Immature natural killer cell (primary cell): ENCODE measurements around the gene TBC1D2. TPM values are rescaled to one million over a fixed set of nuclear protein-coding genes. Genes with fewer than 3 reads are reported as not detected.

Source experiments
- DNase-seq, 3 donors: peaks; one replicate each; pipeline ENCODE4 v3.0.0; 2022; ENCODE audit warnings: mixed read lengths in 1 of 3
- H3K27ac Mint-ChIP-seq, 6 donors: one replicate each; pipeline ENCODE4 v1.8.0; 2020; ENCODE audit warnings: mixed read lengths in 6 of 6, mild to moderate bottlenecking in 5 of 6, inconsistent platforms in 4 of 6, moderate library complexity in 3 of 6
- H3K27me3 Mint-ChIP-seq, 3 donors: one replicate each; pipeline ENCODE4 v1.8.0; 2020 to 2021; ENCODE audit warnings: low read depth in 3 of 3, mild to moderate bottlenecking in 3 of 3, mixed read lengths in 3 of 3, moderate library complexity in 3 of 3, inconsistent platforms in 1 of 3
- H3K36me3 Mint-ChIP-seq, 3 donors: one replicate each; pipeline ENCODE4 v1.8.0; 2020; ENCODE audit warnings: mixed read lengths in 3 of 3, inconsistent platforms in 2 of 3, mild to moderate bottlenecking in 2 of 3
- H3K4me1 Mint-ChIP-seq, 2 donors: one replicate each; pipeline ENCODE4 v1.8.0; 2020; ENCODE audit warnings: inconsistent platforms in 2 of 2, mild to moderate bottlenecking in 2 of 2, mixed read lengths in 2 of 2, moderate library complexity in 1 of 2
- H3K4me3 Mint-ChIP-seq, 5 donors: one replicate each; pipeline ENCODE4 v1.8.0; 2020; ENCODE audit warnings: mild to moderate bottlenecking in 5 of 5, mixed read lengths in 5 of 5, inconsistent platforms in 3 of 5, moderate library complexity in 3 of 5
- H3K9me3 Mint-ChIP-seq, 6 donors: one replicate each; pipeline ENCODE4 v1.8.0; 2020; ENCODE audit warnings: mild to moderate bottlenecking in 6 of 6, mixed read lengths in 6 of 6, inconsistent platforms in 4 of 6, moderate library complexity in 3 of 6
- polyA plus RNA-seq, 3 donors: library from polyadenylated mRNA; unstranded; fragments of 300-500 nt; fragmentation: Illumina TruSeq; gene quantifications; one replicate each; pipeline ENCODE4 v1.2.3, GENCODE V29; 2021

TBC1D2 gene
- polyA plus RNA-seq, 3 donors from 2014 or later: 1.4 to 5.6 (median 1.8) TPM

GRCh38 chr9:98164912-98165311 lies 90.5 kb downstream of the TBC1D2 start:
- H3K4me1 Mint-ChIP-seq: peaks cover 19 to 25% of the 10 kb centered on the region in 2 donors
- H3K27ac Mint-ChIP-seq: peak overlapping the region in 1 of 6 donors; percentile 53
- no peaks in the 10 kb centered on the region for H3K36me3 Mint-ChIP-seq

GRCh38 chr9:98162613-98163012 lies 92.8 kb downstream of the TBC1D2 start:
- Mint-ChIP-seq H3K27me3 (peaks cover 2 to 9% (median 5%) of the 10 kb centered on the region in 3 donors), H3K27ac (no peak overlapping the region), H3K36me3 (no peaks in the 10 kb centered on the region), H3K4me1 (peaks cover 31 to 36% of the 10 kb centered on the region in 2 donors), H3K9me3 (no peaks in the 10 kb centered on the region), H3K4me3 (no peak overlapping the region)
- DNase-seq: no peak

More at GRCh38 chr9:98164912-98165311, 90.5 kb downstream of the TBC1D2 start:
- H3K27me3 Mint-ChIP-seq: peaks cover 2 to 7% (median 2%) of the 10 kb centered on the region in 3 donors
- no peak overlapping the region for H3K4me3 Mint-ChIP-seq
- no peak for DNase-seq
- no peaks in the 10 kb centered on the region for H3K9me3 Mint-ChIP-seq

- DNase-seq: no peak
- no peak overlapping the region for H3K4me3 Mint-ChIP-seq
- H3K36me3 Mint-ChIP-seq: no peaks in the 10 kb centered on the region
- no peaks in the 10 kb centered on the region for H3K9me3 Mint-ChIP-seq
- peaks cover 2 to 6% (median 5%) of the 10 kb centered on the region in 3 donors for H3K27me3 Mint-ChIP-seq
- peaks cover 31 to 36% of the 10 kb centered on the region in 2 donors for H3K4me1 Mint-ChIP-seq
- no peak overlapping the region for H3K27ac Mint-ChIP-seq
These were observed 93.6 kb downstream of the TBC1D2 start for GRCh38 chr9:98161851-98162250.

- no peak for DNase-seq
- peaks cover 0 to 3% (median 0%) of the 10 kb centered on the region in 3 donors for H3K36me3 Mint-ChIP-seq
- H3K9me3 Mint-ChIP-seq: no peaks in the 10 kb centered on the region
- peak overlapping the region in 3 of 6 donors; percentile 0 to 62 (median 9) for H3K27ac Mint-ChIP-seq
- peaks cover 2 to 5% (median 4%) of the 10 kb centered on the region in 3 donors for H3K27me3 Mint-ChIP-seq
- no peak overlapping the region for H3K4me3 Mint-ChIP-seq
- H3K4me1 Mint-ChIP-seq: peaks cover 31 to 36% of the 10 kb centered on the region in 2 donors
These were observed 95.7 kb downstream of the TBC1D2 start for GRCh38 chr9:98159790-98160189.

GRCh38 chr9:98159301-98159700 lies 96.1 kb downstream of the TBC1D2 start:
- peak overlapping the region in 3 of 6 donors; percentile 0 to 62 (median 17) for H3K27ac Mint-ChIP-seq
- peaks cover 29 to 32% of the 10 kb centered on the region in 2 donors for H3K4me1 Mint-ChIP-seq
- H3K4me3 Mint-ChIP-seq: no peak overlapping the region

GRCh38 chr9:98158071-98158831 lies 97.2 kb downstream of the TBC1D2 start:
- H3K4me1 Mint-ChIP-seq: peaks cover 18 to 22% of the 10 kb centered on the region in 2 donors
- H3K27me3 Mint-ChIP-seq: peaks cover 2 to 4% (median 3%) of the 10 kb centered on the region in 3 donors
- H3K9me3 Mint-ChIP-seq: no peaks in the 10 kb centered on the region
- peak overlapping the region in 2 of 5 donors; percentile 11 to 29 for H3K4me3 Mint-ChIP-seq
- DNase-seq: peak in 2 of 3 donors; percentile 10 to 16
- H3K27ac Mint-ChIP-seq: peak overlapping the region in 5 of 6 donors; percentile 20 to 85 (median 57)
- H3K36me3 Mint-ChIP-seq: peaks cover 0 to 10% (median 4%) of the 10 kb centered on the region in 3 donors

More at GRCh38 chr9:98159301-98159700, 96.1 kb downstream of the TBC1D2 start:
- no peak for DNase-seq
- Mint-ChIP-seq H3K27me3 (peaks cover 2 to 5% (median 4%) of the 10 kb centered on the region in 3 donors), H3K9me3 (no peaks in the 10 kb centered on the region), H3K36me3 (peaks cover 0 to 3% (median 0%) of the 10 kb centered on the region in 3 donors)

GRCh38 chr9:98157372-98157771 lies 98.1 kb downstream of the TBC1D2 start:
- peaks cover 0 to 10% (median 4%) of the 10 kb centered on the region in 3 donors for H3K36me3 Mint-ChIP-seq
- no peak for DNase-seq
- peaks cover 2 to 4% (median 3%) of the 10 kb centered on the region in 3 donors for H3K27me3 Mint-ChIP-seq
- H3K27ac Mint-ChIP-seq: peak overlapping the region in 1 of 6 donors; percentile 53
- H3K9me3 Mint-ChIP-seq: no peaks in the 10 kb centered on the region
- H3K4me1 Mint-ChIP-seq: peaks cover 18 to 21% of the 10 kb centered on the region in 2 donors
- H3K4me3 Mint-ChIP-seq: no peak overlapping the region

- peaks cover 0 to 3% (median 2%) of the 10 kb centered on the region in 3 donors for H3K27me3 Mint-ChIP-seq
- H3K4me1 Mint-ChIP-seq: peaks cover 15 to 20% of the 10 kb centered on the region in 2 donors
- peaks cover 0 to 10% (median 4%) of the 10 kb centered on the region in 3 donors for H3K36me3 Mint-ChIP-seq
- no peak overlapping the region for H3K4me3 Mint-ChIP-seq
- no peaks in the 10 kb centered on the region for H3K9me3 Mint-ChIP-seq
- DNase-seq: no peak
- H3K27ac Mint-ChIP-seq: no peak overlapping the region
These were observed 100.8 kb downstream of the TBC1D2 start for GRCh38 chr9:98154678-98155077.

GRCh38 chr9:98152526-98152925 lies 102.9 kb downstream of the TBC1D2 start:
- no peak overlapping the region for H3K4me3 Mint-ChIP-seq
- no peaks in the 10 kb centered on the region for H3K27me3 Mint-ChIP-seq
- H3K4me1 Mint-ChIP-seq: no peaks in the 10 kb centered on the region
- H3K9me3 Mint-ChIP-seq: no peaks in the 10 kb centered on the region
- no peak for DNase-seq
- no peak overlapping the region for H3K27ac Mint-ChIP-seq
- peaks cover 0 to 10% (median 4%) of the 10 kb centered on the region in 3 donors for H3K36me3 Mint-ChIP-seq

- DNase-seq: no peak
- Mint-ChIP-seq H3K4me3 (no peak overlapping the region), H3K27me3 (no peaks in the 10 kb centered on the region), H3K9me3 (no peaks in the 10 kb centered on the region), H3K4me1 (no peaks in the 10 kb centered on the region), H3K27ac (no peak overlapping the region), H3K36me3 (peaks cover 0 to 6% (median 4%) of the 10 kb centered on the region in 3 donors)
These were observed 104.7 kb downstream of the TBC1D2 start for GRCh38 chr9:98150721-98151120.

GRCh38 chr9:98150164-98150563 lies 105.3 kb downstream of the TBC1D2 start:
- peaks cover 0 to 6% (median 4%) of the 10 kb centered on the region in 3 donors for H3K36me3 Mint-ChIP-seq
- DNase-seq: no peak
- peak overlapping the region in 2 of 6 donors; percentile 42 to 70 for H3K27ac Mint-ChIP-seq
- H3K9me3 Mint-ChIP-seq: no peaks in the 10 kb centered on the region
- no peak overlapping the region for H3K4me3 Mint-ChIP-seq
- H3K4me1 Mint-ChIP-seq: no peaks in the 10 kb centered on the region
- no peaks in the 10 kb centered on the region for H3K27me3 Mint-ChIP-seq

- H3K9me3 Mint-ChIP-seq: no peaks in the 10 kb centered on the region
- H3K36me3 Mint-ChIP-seq: peaks cover 0 to 6% (median 4%) of the 10 kb centered on the region in 3 donors
- H3K27ac Mint-ChIP-seq: peak overlapping the region in 1 of 6 donors; percentile 8
- H3K27me3 Mint-ChIP-seq: no peaks in the 10 kb centered on the region
- H3K4me3 Mint-ChIP-seq: no peak overlapping the region
- DNase-seq: no peak
- H3K4me1 Mint-ChIP-seq: no peaks in the 10 kb centered on the region
These were observed 106.0 kb downstream of the TBC1D2 start for GRCh38 chr9:98149422-98149821.
